ENCODE data around the gene ANKRD53. TPM values are rescaled to one million over a fixed set of nuclear protein-coding genes. Genes with fewer than 3 reads are reported as not detected.

ANKRD53 gene
- total and polyA plus RNA-seq, 12 donors = 0.14 to 1.3 (median 0.77) TPM; not detected in 1

- Histone ChIP-seq H3K4me3 (no peak overlapping the region), H3K4me1 (peaks cover 5 to 38% (median 20%) of the 10 kb centered on the region in 9 donors), H3K27me3 (no peaks in the 10 kb centered on the region), H3K36me3 (peaks cover 0 to 69% (median 37%) of the 10 kb centered on the region in 9 donors), H3K9me3 (no peaks in the 10 kb centered on the region), H3K27ac (peak overlapping the region in 4 of 10 donors; percentile 2 to 62 (median 16))
- intact Hi-C loops (cut with DNase I) = no loop called here
- no peak for DNase-seq
- ATAC-seq = no peak
- WGBS, 2 donors = 88 to 95% methylated on average over 4 of the region's 4 CpGs
- no peak for TF ChIP-seq CTCF (IDR thresholded peaks at IDR 0.05)
Measured at GRCh38 chr2:70986499-70987189, 8.2 kb downstream of the ANKRD53 start.

- 48 to 63% methylated on average over 1 of the region's 1 CpG for WGBS, 2 donors
- Histone ChIP-seq H3K27me3 (no peaks in the 10 kb centered on the region), H3K4me3 (no peak overlapping the region), H3K27ac (peak overlapping the region in 4 of 10 donors; percentile 23 to 62 (median 38)), H3K36me3 (peaks cover 0 to 76% (median 37%) of the 10 kb centered on the region in 9 donors), H3K9me3 (no peaks in the 10 kb centered on the region), H3K4me1 (peaks cover 5 to 39% (median 20%) of the 10 kb centered on the region in 9 donors)
- intact Hi-C loops (cut with DNase I) = no loop called here
- TF ChIP-seq CTCF (IDR thresholded peaks at IDR 0.05) = no peak
- ATAC-seq = peak in 1 of 8 donors; percentile 13
- no peak for DNase-seq
Measured at GRCh38 chr2:70987386-70987785, 9.0 kb downstream of the ANKRD53 start.

GRCh38 chr2:70988151-70988550 lies 9.7 kb downstream of the ANKRD53 start:
- Histone ChIP-seq H3K4me3 (no peak overlapping the region), H3K27me3 (no peaks in the 10 kb centered on the region), H3K4me1 (peaks cover 9 to 47% (median 27%) of the 10 kb centered on the region in 9 donors), H3K27ac (peak overlapping the region in 7 of 10 donors; percentile 23 to 69 (median 50)), H3K9me3 (no peaks in the 10 kb centered on the region), H3K36me3 (peaks cover 0 to 81% (median 37%) of the 10 kb centered on the region in 9 donors)
- 40 to 45% methylated on average over 4 of the region's 4 CpGs for WGBS, 2 donors
- ATAC-seq (peak in 2 of 8 donors; percentile 19 to 20), DNase-seq (no peak)
- TF ChIP-seq CTCF (IDR thresholded peaks at IDR 0.05) = no peak
- intact Hi-C loops (cut with DNase I) = no loop called here

GRCh38 chr2:70988726-70989648 lies 10.6 kb downstream of the ANKRD53 start:
- Histone ChIP-seq H3K4me3 (no peak overlapping the region), H3K27me3 (no peaks in the 10 kb centered on the region), H3K9me3 (no peaks in the 10 kb centered on the region), H3K36me3 (peaks cover 0 to 75% (median 37%) of the 10 kb centered on the region in 9 donors), H3K27ac (peak overlapping the region in 1 of 10 donors; percentile 53), H3K4me1 (peaks cover 13 to 55% (median 35%) of the 10 kb centered on the region in 9 donors)
- 90 to 91% methylated on average over 16 of the region's 16 CpGs for WGBS, 2 donors
- intact Hi-C loops (cut with DNase I) = no loop called here
- ATAC-seq (no peak), DNase-seq (no peak)
- no peak for TF ChIP-seq CTCF (IDR thresholded peaks at IDR 0.05)
